ENCODE data around the gene HAGH. TPM values are rescaled to one million over a fixed set of nuclear protein-coding genes. Genes with fewer than 3 reads are reported as not detected.

Gene HAGH
- total and polyA plus RNA-seq, 4 donors, result 51.2 to 99.7 (median 80.2) TPM

- H3K27ac ChIP-seq (ENCODE audit: low read depth in 1 of 2, low read length in 1 of 2), result peak overlapping the region in 1 of 2 donors; percentile 17
- H3K27me3 ChIP-seq (ENCODE audit: control insufficient read depth in 3 of 3, insufficient read depth in 3 of 3, low read length in 2 of 3), result no peaks in the 10 kb centered on the region
- WGBS, 2 donors, result 57 to 72% methylated on average over 15 to 18 of the region's 18 CpGs
- ATAC-seq (ENCODE audit: insufficient read depth, low FRiP score) (peak; percentile 21), DNase-seq (peak in 2 of 3 donors; percentile 51 to 63)
- TF ChIP-seq CTCF (IDR thresholded peaks at IDR 0.05; ENCODE audit: control extremely low read depth, extremely low read depth), result no peak
- H3K9ac ChIP-seq (ENCODE audit: insufficient read depth in 1 of 2, low read length in 2 of 2), result no peak overlapping the region
- no peak overlapping the region for H3K4me3 ChIP-seq
- peaks cover 0 to 27% (median 0%) of the 10 kb centered on the region in 4 donors for H3K36me3 ChIP-seq (ENCODE audit: control insufficient read depth in 4 of 4, insufficient read depth in 4 of 4, low read length in 4 of 4)
- peaks cover 0 to 12% (median 0%) of the 10 kb centered on the region in 5 donors for H3K4me1 ChIP-seq (ENCODE audit: control insufficient read depth in 5 of 5, insufficient read depth in 5 of 5, low read length in 5 of 5)
- H3K9me3 ChIP-seq (ENCODE audit: control insufficient read depth in 4 of 4, insufficient read depth in 3 of 4, low read length in 3 of 4), result peaks cover 0 to 9% (median 1%) of the 10 kb centered on the region in 4 donors
These were observed 32.3 kb downstream of the HAGH start for GRCh38 chr16:1794221-1794871.

- TF ChIP-seq CTCF (IDR thresholded peaks at IDR 0.05; ENCODE audit: control extremely low read depth, extremely low read depth), result no peak
- H3K27ac ChIP-seq (ENCODE audit: low read depth in 1 of 2, low read length in 1 of 2), result peak within 1 kb of the TSS in 1 of 2 donors; percentile 44
- DNase-seq, result no peak
These were observed 32.9 kb downstream of the HAGH start, which contains the start of gene IGFALS for GRCh38 chr16:1793578-1794220. Gene IGFALS (minus strand): TSS chr16:1793705. CDS start chr16:1793652, 53 bp downstream.

GRCh38 chr16:1792836-1793577 is 33.6 kb downstream of the HAGH start:
- H3K27me3 ChIP-seq (ENCODE audit: control insufficient read depth in 3 of 3, insufficient read depth in 3 of 3, low read length in 2 of 3), result no peaks in the 10 kb centered on the region
- WGBS, 2 donors, result 82 to 85% methylated on average over 31 to 33 of the region's 33 CpGs
- H3K27ac ChIP-seq (ENCODE audit: low read depth in 1 of 2, low read length in 1 of 2), result peak overlapping the region in 1 of 2 donors; percentile 44
- H3K36me3 ChIP-seq (ENCODE audit: control insufficient read depth in 4 of 4, insufficient read depth in 4 of 4, low read length in 4 of 4), result peaks cover 0 to 40% (median 0%) of the 10 kb centered on the region in 4 donors
- H3K9ac ChIP-seq (ENCODE audit: insufficient read depth in 1 of 2, low read length in 2 of 2), result no peak overlapping the region
- no peak overlapping the region for H3K4me3 ChIP-seq
- H3K4me1 ChIP-seq (ENCODE audit: control insufficient read depth in 5 of 5, insufficient read depth in 5 of 5, low read length in 5 of 5), result peaks cover 0 to 12% (median 0%) of the 10 kb centered on the region in 5 donors
- DNase-seq (no peak), ATAC-seq (ENCODE audit: insufficient read depth, low FRiP score) (no peak)
- H3K9me3 ChIP-seq (ENCODE audit: control insufficient read depth in 4 of 4, insufficient read depth in 3 of 4, low read length in 3 of 4), result peaks cover 0 to 4% (median 0%) of the 10 kb centered on the region in 4 donors
- TF ChIP-seq CTCF (IDR thresholded peaks at IDR 0.05; ENCODE audit: control extremely low read depth, extremely low read depth), result no peak

More at GRCh38 chr16:1793578-1794220, 32.9 kb downstream of the HAGH start, which contains the start of gene IGFALS:
- no peak for ATAC-seq (ENCODE audit: insufficient read depth, low FRiP score)
- peaks cover 0 to 8% (median 1%) of the 10 kb centered on the region in 4 donors for H3K9me3 ChIP-seq (ENCODE audit: control insufficient read depth in 4 of 4, insufficient read depth in 3 of 4, low read length in 3 of 4)
- H3K27me3 ChIP-seq (ENCODE audit: control insufficient read depth in 3 of 3, insufficient read depth in 3 of 3, low read length in 2 of 3), result no peaks in the 10 kb centered on the region
- peaks cover 0 to 33% (median 0%) of the 10 kb centered on the region in 4 donors for H3K36me3 ChIP-seq (ENCODE audit: control insufficient read depth in 4 of 4, insufficient read depth in 4 of 4, low read length in 4 of 4)
- 50 to 76% methylated on average over 25 to 28 of the region's 28 CpGs for WGBS, 2 donors
- H3K9ac ChIP-seq (ENCODE audit: insufficient read depth in 1 of 2, low read length in 2 of 2), result no peak within 1 kb of the TSS
- no peak within 1 kb of the TSS for H3K4me3 ChIP-seq
- peaks cover 0 to 12% (median 0%) of the 10 kb centered on the region in 5 donors for H3K4me1 ChIP-seq (ENCODE audit: control insufficient read depth in 5 of 5, insufficient read depth in 5 of 5, low read length in 5 of 5)

Data from lung (tissue), 12 donors.